Effector memory CD4-positive, alpha-beta T cell (primary cell): ENCODE measurements around the gene MLIP.
"Not testable (repeated sequence)": the region's sequence is repeated elsewhere in the genome, so short reads cannot be mapped to it uniquely, and the experiment has no call there.

Experiments used
- DNase-seq, 3 donors: peaks; one replicate each; pipeline ENCODE4 v3.0.0-alpha.2; 2020
- H3K27ac ChIP-seq: 2 replicates; pipeline ENCODE4 v1.7.0; 2013; ENCODE audit warnings: mild to moderate bottlenecking, low read length, moderate library complexity; ENCODE audit not compliant: insufficient read depth, poor library complexity, severe bottlenecking
- H3K27me3 ChIP-seq: replicated peaks from 2 replicates; pipeline ENCODE4 v1.7.0; 2013; ENCODE audit warnings: mild to moderate bottlenecking, low read length; ENCODE audit not compliant: insufficient read depth, control insufficient read depth, poor library complexity, severe bottlenecking
- H3K36me3 ChIP-seq: 2 replicates; pipeline ENCODE4 v1.7.0; 2013; ENCODE audit warnings: mild to moderate bottlenecking, low read length, moderate library complexity; ENCODE audit not compliant: control insufficient read depth, insufficient read depth
- H3K4me1 ChIP-seq: 2 replicates; pipeline ENCODE4 v1.7.0; 2013; ENCODE audit warnings: low read length, mild to moderate bottlenecking; ENCODE audit not compliant: control insufficient read depth, insufficient read depth, poor library complexity, severe bottlenecking
- H3K4me3 ChIP-seq: 2 replicates; pipeline ENCODE4 v1.7.0; 2013; ENCODE audit warnings: low read length, low read depth, mild to moderate bottlenecking; ENCODE audit not compliant: insufficient read depth, poor library complexity, severe bottlenecking
- H3K9me3 ChIP-seq: 2 replicates; pipeline ENCODE4 v1.7.0; 2013; ENCODE audit warnings: mild to moderate bottlenecking, low read length, moderate library complexity; ENCODE audit not compliant: control insufficient read depth

Gene MLIP

DNA sequence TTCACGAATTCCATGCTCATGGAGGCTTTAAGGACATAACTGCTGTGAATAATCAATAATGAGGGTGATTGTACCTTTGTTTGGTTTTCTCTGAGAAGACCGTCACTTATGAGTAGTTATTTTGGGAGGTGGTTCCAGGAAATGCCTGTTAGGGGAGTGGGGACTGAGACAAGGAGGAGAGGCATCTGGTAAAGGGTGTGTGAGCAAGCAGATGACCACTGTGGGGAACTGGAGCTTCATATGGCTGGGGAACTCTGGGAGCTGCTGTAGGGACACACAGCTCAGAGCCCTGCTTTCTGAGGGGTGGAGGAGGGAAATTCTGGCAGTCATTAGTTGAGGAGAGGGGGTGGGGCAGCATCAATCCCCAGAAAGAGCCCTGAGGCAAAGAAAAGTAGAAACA lies 125.7 kb downstream of the MLIP start:
- no peak overlapping the region for H3K27ac ChIP-seq
- H3K4me1 ChIP-seq, result no peaks in the 10 kb centered on the region
- no peak overlapping the region for H3K4me3 ChIP-seq
- no peaks in the 10 kb centered on the region for H3K9me3 ChIP-seq
- DNase-seq, result no peak
- no peaks in the 10 kb centered on the region for H3K36me3 ChIP-seq
- no peaks in the 10 kb centered on the region for H3K27me3 ChIP-seq

DNA sequence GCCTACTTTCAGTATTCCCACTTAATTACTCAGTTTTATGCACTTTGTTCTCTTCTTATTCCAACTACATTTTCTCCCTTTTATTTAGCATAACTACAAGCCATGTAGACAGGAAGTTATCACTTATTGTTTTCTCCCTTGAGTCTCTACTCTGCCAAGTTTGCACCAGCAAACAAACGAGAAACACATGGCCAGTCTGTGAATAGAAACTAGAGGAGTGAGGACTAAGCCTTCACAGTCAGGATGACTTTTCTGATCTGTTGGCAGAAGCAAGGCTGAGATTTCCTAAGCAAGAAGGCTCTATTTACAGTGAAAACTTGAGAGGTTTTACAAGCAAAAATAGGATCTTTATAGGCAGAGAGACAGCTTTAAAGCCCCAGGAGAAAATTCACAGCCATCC lies 127.2 kb downstream of the MLIP start:
- no peak overlapping the region for H3K27ac ChIP-seq
- no peaks in the 10 kb centered on the region for H3K36me3 ChIP-seq
- no peaks in the 10 kb centered on the region for H3K9me3 ChIP-seq
- DNase-seq, result no peak
- H3K4me3 ChIP-seq, result no peak overlapping the region
- H3K4me1 ChIP-seq, result no peaks in the 10 kb centered on the region
- no peaks in the 10 kb centered on the region for H3K27me3 ChIP-seq

DNA sequence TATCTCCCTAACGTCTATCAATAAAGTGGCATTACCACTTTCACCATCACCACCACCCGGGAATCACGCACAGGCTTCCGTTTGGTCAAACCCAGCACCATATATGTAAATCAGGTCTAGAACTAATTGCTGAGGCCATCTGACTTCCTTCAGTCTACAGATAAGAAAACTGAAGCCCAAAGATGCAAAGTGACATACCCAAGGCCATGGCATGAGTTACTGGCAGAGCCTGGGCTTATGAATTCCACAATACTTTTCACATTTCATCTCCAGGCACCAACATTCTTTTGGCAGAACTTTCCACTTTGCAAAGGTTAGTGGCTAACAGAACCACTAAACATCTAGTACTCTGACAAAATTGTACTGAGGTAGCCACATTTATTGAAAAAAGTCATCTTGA lies 132.5 kb downstream of the MLIP start:
- no peak overlapping the region for H3K27ac ChIP-seq
- H3K9me3 ChIP-seq, result no peaks in the 10 kb centered on the region
- H3K36me3 ChIP-seq, result no peaks in the 10 kb centered on the region
- H3K27me3 ChIP-seq, result no peaks in the 10 kb centered on the region
- H3K4me3 ChIP-seq, result no peak overlapping the region
- no peak for DNase-seq
- no peaks in the 10 kb centered on the region for H3K4me1 ChIP-seq

DNA sequence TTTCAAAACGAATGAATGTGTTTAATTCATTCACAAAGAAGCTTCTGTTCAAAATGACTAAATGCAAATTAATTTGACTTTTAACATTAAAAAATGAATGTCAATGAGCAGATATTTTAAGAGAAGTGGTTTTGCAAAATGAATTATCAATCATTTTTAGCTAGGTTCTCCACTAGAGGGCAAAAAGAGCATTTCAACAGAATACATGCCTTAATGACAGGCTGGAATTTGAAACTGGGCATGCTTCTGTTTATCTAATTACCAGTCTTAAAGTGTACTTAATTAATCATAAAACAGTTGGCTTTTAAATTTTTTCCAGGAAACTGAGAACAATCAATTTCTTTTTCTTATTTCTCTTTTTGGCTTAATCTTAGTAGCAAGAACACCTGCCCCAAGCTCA lies 133.2 kb downstream of the MLIP start:
- H3K27ac ChIP-seq, result no peak overlapping the region
- H3K4me1 ChIP-seq, result no peaks in the 10 kb centered on the region
- no peaks in the 10 kb centered on the region for H3K36me3 ChIP-seq
- H3K9me3 ChIP-seq, result no peaks in the 10 kb centered on the region
- H3K27me3 ChIP-seq, result no peaks in the 10 kb centered on the region
- DNase-seq, result no peak
- H3K4me3 ChIP-seq, result no peak overlapping the region

DNA sequence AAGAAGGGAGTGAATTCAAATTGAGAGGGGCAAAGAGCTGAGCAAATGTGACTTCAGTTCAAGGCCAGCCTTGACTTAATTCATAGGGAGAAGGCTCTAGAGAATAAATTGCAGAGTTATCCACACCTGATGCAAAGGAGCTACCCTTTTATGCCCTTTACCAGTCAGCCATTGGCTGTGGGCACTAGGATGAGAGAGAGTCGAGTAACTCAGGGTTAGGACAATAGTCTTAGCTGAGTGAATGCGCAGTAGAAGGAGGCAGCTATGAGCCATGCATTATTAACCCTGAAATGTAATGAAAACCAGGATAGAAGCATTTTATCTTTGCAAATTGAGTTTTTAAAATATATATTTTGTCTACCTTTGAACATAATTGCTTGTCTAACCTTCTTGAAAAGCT lies 134.0 kb downstream of the MLIP start:
- Histone ChIP-seq H3K4me1 (no peaks in the 10 kb centered on the region), H3K27ac (no peak overlapping the region), H3K27me3 (no peaks in the 10 kb centered on the region), H3K4me3 (no peak overlapping the region), H3K9me3 (no peaks in the 10 kb centered on the region), H3K36me3 (no peaks in the 10 kb centered on the region)
- no peak for DNase-seq

DNA sequence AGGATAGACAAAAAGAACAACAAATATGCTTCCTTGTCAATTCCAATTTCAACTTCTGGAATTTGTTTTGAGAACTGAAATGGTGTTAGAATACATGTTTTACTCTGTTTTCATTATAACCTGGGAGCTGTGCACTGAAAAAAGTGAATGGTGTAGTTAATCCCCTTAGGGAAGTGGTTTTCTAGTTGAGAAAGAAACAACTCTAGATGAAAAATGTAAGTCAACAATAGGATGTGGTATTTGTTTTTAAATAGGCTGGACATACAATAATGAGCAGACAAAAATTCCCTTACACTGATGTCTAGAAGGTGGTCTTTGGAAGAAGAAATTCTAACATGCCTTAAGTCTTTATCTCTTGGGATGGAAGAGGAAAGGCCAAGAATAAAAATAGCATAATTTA lies 137.1 kb downstream of the MLIP start:
- H3K36me3 ChIP-seq, result no peaks in the 10 kb centered on the region
- H3K4me1 ChIP-seq, result no peaks in the 10 kb centered on the region
- no peak overlapping the region for H3K27ac ChIP-seq
- H3K27me3 ChIP-seq, result no peaks in the 10 kb centered on the region
- no peak for DNase-seq
- no peaks in the 10 kb centered on the region for H3K9me3 ChIP-seq
- no peak overlapping the region for H3K4me3 ChIP-seq

DNA sequence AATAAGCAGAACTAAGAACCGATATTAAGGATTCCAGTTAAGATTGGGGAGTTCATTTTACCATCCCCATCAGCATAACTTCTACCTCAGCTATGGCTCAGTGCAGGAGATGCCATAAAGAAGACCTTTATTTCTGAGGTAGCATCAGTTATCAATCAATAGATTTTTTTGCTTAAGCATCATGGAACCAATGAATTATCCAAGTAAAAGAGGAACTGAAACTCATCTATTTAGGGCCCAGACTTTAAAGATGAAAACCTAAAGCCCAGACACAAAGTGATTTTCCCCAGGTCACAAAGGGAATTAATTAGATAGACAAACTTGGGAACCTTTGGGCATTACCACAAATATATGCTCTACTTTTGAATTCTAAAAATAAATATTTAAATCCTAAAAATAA lies 137.8 kb downstream of the MLIP start:
- Histone ChIP-seq H3K36me3 (no peaks in the 10 kb centered on the region), H3K27me3 (no peaks in the 10 kb centered on the region), H3K9me3 (no peaks in the 10 kb centered on the region), H3K27ac (no peak overlapping the region), H3K4me1 (no peaks in the 10 kb centered on the region), H3K4me3 (no peak overlapping the region)
- DNase-seq, result no peak

DNA sequence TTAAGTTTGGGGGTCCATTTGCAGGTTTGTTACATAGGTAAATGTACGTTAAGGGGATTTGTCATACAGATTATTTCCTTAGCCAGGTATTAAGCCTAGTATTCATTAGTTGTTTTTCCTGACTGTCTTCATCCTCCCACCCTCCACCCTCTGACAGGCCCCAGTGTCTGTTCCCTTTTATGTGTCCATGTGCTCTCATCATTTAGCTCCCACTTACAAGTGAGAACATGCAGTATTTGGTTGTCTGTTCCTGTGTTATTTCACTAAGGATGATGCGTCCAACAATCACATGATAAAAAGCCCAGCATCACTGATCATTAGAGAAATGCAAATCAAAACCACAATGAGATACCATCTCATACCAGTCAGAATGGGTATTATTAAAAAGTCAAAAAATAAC lies 138.6 kb downstream of the MLIP start:
- H3K27me3 ChIP-seq, H3K4me3 ChIP-seq, H3K27ac ChIP-seq, H3K36me3 ChIP-seq, H3K9me3 ChIP-seq, H3K4me1 ChIP-seq, DNase-seq: not testable (repeated sequence)

DNA sequence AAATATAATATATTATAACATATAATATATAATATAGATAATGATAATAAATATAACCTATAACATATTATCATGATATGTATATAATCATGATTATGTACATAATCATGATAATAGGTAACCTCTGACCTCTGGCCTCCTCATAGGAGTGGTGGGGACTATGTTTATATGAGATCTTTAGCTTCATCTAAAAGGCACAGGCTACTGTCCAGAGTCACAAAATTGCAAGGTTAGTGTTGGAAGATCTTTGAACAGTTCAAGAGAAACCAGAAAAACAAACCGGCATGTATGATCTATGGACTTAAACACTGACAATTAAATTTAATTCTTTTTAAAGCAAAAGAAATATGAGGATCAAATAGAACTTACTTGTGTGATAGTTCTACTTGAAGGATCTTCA lies 141.3 kb downstream of the MLIP start:
- Histone ChIP-seq H3K4me1 (no peaks in the 10 kb centered on the region), H3K36me3 (no peaks in the 10 kb centered on the region), H3K27me3 (no peaks in the 10 kb centered on the region), H3K4me3 (no peak overlapping the region), H3K27ac (no peak overlapping the region), H3K9me3 (no peaks in the 10 kb centered on the region)
- no peak for DNase-seq

DNA sequence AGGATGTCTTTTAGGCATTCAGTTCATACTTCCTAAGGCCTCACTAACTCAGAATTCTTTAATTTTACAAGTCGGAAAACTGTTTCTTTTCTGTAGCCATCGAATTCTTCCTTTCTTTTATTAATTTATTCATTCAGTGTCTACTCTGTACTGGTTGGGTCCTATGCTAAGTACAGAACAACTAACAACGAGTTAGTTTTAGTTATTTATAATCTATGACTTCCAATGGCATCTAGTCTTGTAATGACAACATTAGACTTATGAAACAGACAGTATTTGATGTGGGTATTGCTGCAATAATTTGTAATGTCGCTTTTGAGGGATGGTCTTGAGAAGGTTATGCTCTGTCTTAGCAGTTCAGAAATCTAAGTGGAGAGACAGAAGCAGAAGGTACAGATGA lies 141.7 kb downstream of the MLIP start:
- H3K27ac ChIP-seq, result no peak overlapping the region
- DNase-seq, result no peak
- no peaks in the 10 kb centered on the region for H3K4me1 ChIP-seq
- H3K36me3 ChIP-seq, result no peaks in the 10 kb centered on the region
- no peak overlapping the region for H3K4me3 ChIP-seq
- H3K9me3 ChIP-seq, result no peaks in the 10 kb centered on the region
- no peaks in the 10 kb centered on the region for H3K27me3 ChIP-seq

DNA sequence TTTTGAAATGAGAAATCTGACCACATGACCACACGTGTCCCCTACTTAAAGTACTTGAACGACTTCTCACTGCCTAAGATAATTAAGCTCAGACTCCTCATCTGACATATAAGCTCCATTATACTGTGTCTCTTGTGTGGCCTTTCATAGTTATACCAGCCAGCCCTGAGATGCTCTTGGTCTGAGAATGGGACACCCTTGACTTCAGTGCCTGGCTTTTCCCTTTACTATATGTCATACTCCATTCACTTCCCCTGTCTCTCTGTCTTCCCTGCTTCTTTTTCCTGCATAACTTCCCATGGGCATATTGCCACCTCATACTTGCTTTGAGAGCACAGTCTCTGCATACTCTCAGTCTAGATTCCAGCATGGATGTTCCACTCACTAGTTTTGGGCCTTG lies 143.6 kb downstream of the MLIP start:
- Histone ChIP-seq H3K27me3 (no peaks in the 10 kb centered on the region), H3K27ac (no peak overlapping the region), H3K4me1 (no peaks in the 10 kb centered on the region), H3K36me3 (no peaks in the 10 kb centered on the region), H3K4me3 (no peak overlapping the region), H3K9me3 (no peaks in the 10 kb centered on the region)
- DNase-seq, result no peak
